Thyroid gland (tissue), 4 donors: Measurements from ENCODE around the gene EGF. TPM values are rescaled to one million over a fixed set of nuclear protein-coding genes. Genes with fewer than 3 reads are reported as not detected.
"Not testable (repeated sequence)": the region's sequence is repeated elsewhere in the genome, so short reads cannot be mapped to it uniquely, and the experiment has no call there.

ENCODE experiments used
- DNase-seq, 2 donors: peaks; one replicate each; pipeline ENCODE4 v3.0.0-alpha.2; 2019
- H3K27ac ChIP-seq, 3 donors: fragments of 200-600 bp; sonication (generic); 1 replicate in 2 of 3; 2 replicates in 1 of 3; pipeline ENCODE4 v1.5.1; 2016 to 2019; ENCODE audit warnings: mild to moderate bottlenecking in 1 of 3, moderate library complexity in 1 of 3
- H3K27me3 ChIP-seq: fragments of 200-600 bp; sonication (generic); one replicate; pipeline ENCODE4 v1.5.1; 2019
- H3K36me3 ChIP-seq, 2 donors: fragments of 200-600 bp; sonication (generic); one replicate each; pipeline ENCODE4 v1.5.1; 2016 to 2019
- H3K4me1 ChIP-seq, 2 donors: fragments of 200-600 bp; sonication (generic); one replicate each; pipeline ENCODE4 v1.5.1; 2017 to 2019
- H3K4me3 ChIP-seq, 3 donors: fragments of 200-600 bp; sonication (generic); replicated peaks in 1 of 3; 1 replicate in 2 of 3; 2 replicates in 1 of 3; pipeline ENCODE4 v1.5.1; 2016; ENCODE audit warnings: mild to moderate bottlenecking in 1 of 3
- H3K9me3 ChIP-seq: fragments of 200-600 bp; sonication (generic); one replicate; pipeline ENCODE4 v1.5.1; 2017
- CTCF ChIP-seq, 6 experiments: fragments of 200-600 bp in 3 of 6; fragments of 450-650 bp in 3 of 6; sonication (generic) in 3 of 6; IDR thresholded peaks; one replicate each; pipeline ENCODE4 v1.5.1; 2016 to 2019; ENCODE audit warnings: antibody characterized with exemption in 6 of 6, mild to moderate bottlenecking in 2 of 6, inconsistent platforms in 1 of 6, moderate library complexity in 1 of 6
- POLR2A ChIP-seq, 2 donors: fragments of 450-650 bp; IDR thresholded peaks; one replicate each; pipeline ENCODE4 v1.6.1; 2017; ENCODE audit warnings: antibody characterized with exemption in 2 of 2, mild to moderate bottlenecking in 2 of 2, moderate library complexity in 1 of 2
- WGBS, 2 donors: methylation state at CpG; one replicate each; pipeline ENCODE4 v1.1.5; 2017; 5-methylcytosine and 5-hydroxymethylcytosine counted together
- intact Hi-C: fragments of 100-400 bp; cut with DNase I; formaldehyde crosslinking; loops from one replicate; pipeline ENCODE4 v1.15.1; 2023
- total RNA-seq, 4 donors: library from RNA; depleted of rRNA; stranded (reverse); fragments of >200 nt; gene quantifications; one replicate each; pipeline ENCODE4 v1.2.3, GENCODE V29; 2016

Gene EGF
- total RNA-seq, 4 donors from 2014 or later, result 3.1 to 9.4 (median 7.9) TPM

DNA sequence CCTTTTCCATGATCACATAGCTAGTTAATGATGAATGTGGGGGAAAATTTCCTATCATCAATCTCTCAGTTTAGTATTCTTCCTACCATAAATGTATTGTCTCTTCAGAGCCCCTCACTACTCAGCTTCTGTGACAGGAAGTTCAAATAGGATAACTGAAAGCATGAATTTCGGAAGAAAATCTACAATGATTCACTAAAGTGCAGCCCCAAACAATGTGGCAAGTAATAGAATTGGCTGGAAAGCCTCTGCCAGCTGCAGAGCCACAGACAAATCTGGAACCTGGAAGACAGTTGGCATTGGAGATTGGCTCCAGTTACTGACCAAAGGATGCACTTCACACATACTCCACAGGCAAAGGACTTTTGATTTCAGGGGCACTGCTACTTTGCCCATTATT lies 35.2 kb downstream of the EGF start:
- 0 to 54% methylated on average over 1 of the region's 1 CpG for WGBS, 2 donors
- H3K27ac ChIP-seq, result no peak overlapping the region
- TF ChIP-seq CTCF (IDR thresholded peaks at IDR 0.05) (no peak), POLR2A (IDR thresholded peaks at IDR 0.05) (no peak)
- H3K4me1 ChIP-seq, result no peaks in the 10 kb centered on the region
- no peaks in the 10 kb centered on the region for H3K27me3 ChIP-seq
- no peaks in the 10 kb centered on the region for H3K9me3 ChIP-seq
- intact Hi-C loops, result no loop called here
- no peaks in the 10 kb centered on the region for H3K36me3 ChIP-seq
- no peak overlapping the region for H3K4me3 ChIP-seq
- no peak for DNase-seq

- H3K4me1 ChIP-seq, intact Hi-C loops, H3K4me3 ChIP-seq, H3K27me3 ChIP-seq, H3K36me3 ChIP-seq, DNase-seq, H3K9me3 ChIP-seq, H3K27ac ChIP-seq: not testable (repeated sequence)
- 94 to 95% methylated on average over 9 of the region's 9 CpGs for WGBS, 2 donors
Observed at GRCh38 chr4:109949099-109949718, 36.5 kb downstream of the EGF start.

DNA sequence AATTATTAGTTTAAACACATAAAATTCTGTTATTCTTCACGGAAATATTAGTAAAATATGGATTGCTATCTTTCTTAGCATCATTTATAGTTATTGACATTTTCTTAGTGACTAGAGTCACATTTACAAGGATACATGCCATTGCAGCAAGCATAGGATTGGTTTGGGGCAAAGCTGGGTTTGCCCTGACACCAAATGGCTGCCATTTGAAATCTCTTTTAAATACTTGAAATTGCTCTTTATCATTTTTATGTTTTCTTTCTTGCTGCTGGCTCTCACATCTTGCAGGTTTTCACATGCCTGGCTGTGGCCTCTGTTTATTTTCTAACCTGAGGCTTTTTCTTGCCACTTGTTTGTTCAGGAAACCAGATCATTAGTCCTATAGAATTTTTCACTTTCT lies 39.9 kb downstream of the EGF start:
- H3K4me3 ChIP-seq, result no peak overlapping the region
- 81 to 88% methylated on average over 1 of the region's 1 CpG for WGBS, 2 donors
- peaks cover 0 to 3% of the 10 kb centered on the region in 2 donors for H3K4me1 ChIP-seq
- H3K36me3 ChIP-seq, result no peaks in the 10 kb centered on the region
- no peak overlapping the region for H3K27ac ChIP-seq
- no peaks in the 10 kb centered on the region for H3K9me3 ChIP-seq
- intact Hi-C loops, result no loop called here
- no peak for DNase-seq
- no peaks in the 10 kb centered on the region for H3K27me3 ChIP-seq
- TF ChIP-seq POLR2A (IDR thresholded peaks at IDR 0.05) (no peak), CTCF (IDR thresholded peaks at IDR 0.05) (no peak)

- Histone ChIP-seq H3K27ac (no peak overlapping the region), H3K4me1 (peaks cover 0 to 3% of the 10 kb centered on the region in 2 donors), H3K9me3 (no peaks in the 10 kb centered on the region), H3K27me3 (no peaks in the 10 kb centered on the region), H3K36me3 (no peaks in the 10 kb centered on the region), H3K4me3 (no peak overlapping the region)
- DNase-seq, result no peak
- TF ChIP-seq CTCF (IDR thresholded peaks at IDR 0.05) (no peak), POLR2A (IDR thresholded peaks at IDR 0.05) (no peak)
- intact Hi-C loops, result no loop called here
- WGBS, 2 donors, result 78 to 89% methylated on average over 3 of the region's 3 CpGs
Observed at GRCh38 chr4:109953556-109953955, 40.9 kb downstream of the EGF start.

GRCh38 chr4:109955146-109955545 lies 42.5 kb downstream of the EGF start:
- no peaks in the 10 kb centered on the region for H3K36me3 ChIP-seq
- intact Hi-C loops, result no loop called here
- H3K4me3 ChIP-seq, result no peak overlapping the region
- 96 to 97% methylated on average over 1 of the region's 1 CpG for WGBS, 2 donors
- DNase-seq, result no peak
- H3K9me3 ChIP-seq, result no peaks in the 10 kb centered on the region
- H3K27me3 ChIP-seq, result no peaks in the 10 kb centered on the region
- TF ChIP-seq POLR2A (IDR thresholded peaks at IDR 0.05), result no peak
- no peak for TF ChIP-seq CTCF (IDR thresholded peaks at IDR 0.05)
- peaks cover 0 to 3% of the 10 kb centered on the region in 2 donors for H3K4me1 ChIP-seq
- H3K27ac ChIP-seq, result no peak overlapping the region
